Panc1 (cell line): ENCODE data around the gene NTM. TPM values are rescaled to one million over a fixed set of nuclear protein-coding genes. Genes with fewer than 3 reads are reported as not detected.

ENCODE experiments used
- ATAC-seq: fragments of 200-7000 bp; cut with Tn5 transposase; 2 replicates; pipeline ENCODE4 v1.9.1; 2020; ENCODE audit warnings: mild to moderate bottlenecking, moderate library complexity
- BruUV-seq: library from RNA; stranded (reverse); fragments of 400-500 nt; replicated peaks from 2 replicates; lab custom pipeline; 2021; lab: Mats Ljungman, UMichigan
- CTCF ChIA-PET: fragments of 300-600 bp; sonication (Branson Sonifier 250); formaldehyde crosslinking; loops from one replicate; lab custom pipeline; 2022; ENCODE audit warnings: antibody characterized with exemption; lab: Charles Lee
- POLR2A ChIA-PET: fragments of 300-600 bp; sonication (Branson Sonifier 250); formaldehyde crosslinking; loops from one replicate; lab custom pipeline; 2022; ENCODE audit warnings: antibody characterized with exemption; lab: Charles Lee
- DNase-seq: peaks from one replicate; pipeline ENCODE4 v3.0.0-alpha.2; 2010; ENCODE audit warnings: low read depth, low spot score
- H3K27ac ChIP-seq: 2 replicates; pipeline ENCODE4 v1.5.1; 2011; ENCODE audit warnings: mild to moderate bottlenecking, low read length, inconsistent platforms
- H3K27me3 ChIP-seq: fragments of 200-500 bp; sonication (Bioruptor generic); 2 replicates; pipeline ENCODE4 v1.6.0; 2014; ENCODE audit warnings: low read length, inconsistent platforms; ENCODE audit not compliant: control insufficient read depth, insufficient read depth
- H3K36me3 ChIP-seq: fragments of 200-500 bp; sonication (Bioruptor generic); 2 replicates; pipeline ENCODE4 v1.5.1; 2014; ENCODE audit warnings: inconsistent platforms, mild to moderate bottlenecking, low read length, moderate library complexity; ENCODE audit not compliant: control insufficient read depth, insufficient read depth
- H3K4me1 ChIP-seq: 2 replicates; pipeline ENCODE4 v1.5.1; 2011; ENCODE audit warnings: inconsistent platforms, mild to moderate bottlenecking, low read length, moderate library complexity; ENCODE audit not compliant: control insufficient read depth, insufficient read depth
- H3K4me3 ChIP-seq, 2 experiments: 2 replicates each; pipeline ENCODE4 v1.5.1; 2011 to 2012; ENCODE audit warnings: low read depth in 2 of 2, low read length in 2 of 2, mild to moderate bottlenecking in 2 of 2, inconsistent platforms in 1 of 2, moderate library complexity in 1 of 2
- H3K9me3 ChIP-seq: fragments of 200-500 bp; sonication (Bioruptor generic); 2 replicates; pipeline ENCODE4 v1.5.1; 2014; ENCODE audit warnings: low read depth, mild to moderate bottlenecking, inconsistent platforms, low read length, moderate library complexity; ENCODE audit not compliant: control insufficient read depth, insufficient read depth
- POLR2AphosphoS5 ChIP-seq: IDR thresholded peaks from 2 replicates; pipeline ENCODE4 v1.6.1; 2012; ENCODE audit warnings: mild to moderate bottlenecking, low read depth, low read length, moderate library complexity
- SIN3A ChIP-seq: IDR thresholded peaks from 2 replicates; pipeline ENCODE4 v1.6.1; 2012; ENCODE audit warnings: low read depth, mild to moderate bottlenecking, low read length, moderate library complexity, borderline replicate concordance; ENCODE audit not compliant: insufficient read depth
- TCF7L2 ChIP-seq: IDR thresholded peaks from 2 replicates; pipeline ENCODE4 v1.6.1; 2011; ENCODE audit warnings: mild to moderate bottlenecking, low read depth, low read length, inconsistent platforms
- in situ Hi-C: cut with HindIII; loops from 2 replicates; pipeline ENCODE4 v1.10.0; 2016; ENCODE audit warnings: low sequenced_read_pairs, low pct_unique_long_range_greater_than_20kb
- intact Hi-C: fragments of 100-400 bp; cut with micrococcal nuclease; formaldehyde crosslinking; loops from one replicate; pipeline ENCODE4 v1.10.0; 2022; ENCODE audit not compliant: unreplicated experiment
- total RNA-seq: library from RNA; stranded (reverse); gene quantifications from one replicate; pipeline ENCODE4 v1.2.1, GENCODE V29; 2021; ENCODE audit not compliant: unreplicated experiment
- TF ChIP-seq, protein P1 (sequence below): fragments of 450-650 bp; IDR thresholded peaks from 2 replicates; pipeline ENCODE4 v1.5.1; 2017; ENCODE audit warnings: mild to moderate bottlenecking
- TF ChIP-seq, protein P2 (sequence below), 2 experiments: IDR thresholded peaks; 2 replicates each; pipeline ENCODE4 v1.6.1; 2011 to 2012; ENCODE audit warnings: low read depth in 2 of 2, control low read depth in 1 of 2, low read length in 1 of 2, mild to moderate bottlenecking in 1 of 2, moderate library complexity in 1 of 2; ENCODE audit not compliant: insufficient read depth in 1 of 2

NTM gene
- total RNA-seq, 1 experiment from 2014 or later: 0.10 TPM

DNA sequence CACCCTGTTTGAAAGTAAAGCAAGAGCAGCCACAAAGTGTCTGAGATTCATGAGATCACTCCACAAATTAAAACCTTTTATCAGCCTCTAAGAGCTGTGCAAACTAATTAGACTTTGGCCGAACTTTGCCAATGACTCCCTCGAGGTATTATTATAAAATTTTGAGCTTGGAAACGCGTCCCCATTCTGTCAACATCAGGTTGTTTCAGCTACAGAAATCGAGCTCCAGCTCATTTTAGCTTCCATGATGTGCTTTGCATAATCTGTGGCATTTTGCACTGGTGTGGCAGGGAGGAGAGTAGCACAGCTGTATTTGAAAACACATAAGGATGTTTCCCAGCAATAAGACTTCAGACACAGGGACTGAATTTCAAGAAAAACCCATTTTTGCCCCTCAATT is 872.2 kb downstream of the NTM start:
- no peaks in the 10 kb centered on the region for H3K36me3 ChIP-seq
- BruUV-seq: no TSS peak
- POLR2A ChIA-PET: no interaction called here
- no peaks in the 10 kb centered on the region for H3K4me1 ChIP-seq
- no peaks in the 10 kb centered on the region for H3K9me3 ChIP-seq
- TF ChIP-seq TCF7L2: no peak
- TF ChIP-seq, protein P1, sequence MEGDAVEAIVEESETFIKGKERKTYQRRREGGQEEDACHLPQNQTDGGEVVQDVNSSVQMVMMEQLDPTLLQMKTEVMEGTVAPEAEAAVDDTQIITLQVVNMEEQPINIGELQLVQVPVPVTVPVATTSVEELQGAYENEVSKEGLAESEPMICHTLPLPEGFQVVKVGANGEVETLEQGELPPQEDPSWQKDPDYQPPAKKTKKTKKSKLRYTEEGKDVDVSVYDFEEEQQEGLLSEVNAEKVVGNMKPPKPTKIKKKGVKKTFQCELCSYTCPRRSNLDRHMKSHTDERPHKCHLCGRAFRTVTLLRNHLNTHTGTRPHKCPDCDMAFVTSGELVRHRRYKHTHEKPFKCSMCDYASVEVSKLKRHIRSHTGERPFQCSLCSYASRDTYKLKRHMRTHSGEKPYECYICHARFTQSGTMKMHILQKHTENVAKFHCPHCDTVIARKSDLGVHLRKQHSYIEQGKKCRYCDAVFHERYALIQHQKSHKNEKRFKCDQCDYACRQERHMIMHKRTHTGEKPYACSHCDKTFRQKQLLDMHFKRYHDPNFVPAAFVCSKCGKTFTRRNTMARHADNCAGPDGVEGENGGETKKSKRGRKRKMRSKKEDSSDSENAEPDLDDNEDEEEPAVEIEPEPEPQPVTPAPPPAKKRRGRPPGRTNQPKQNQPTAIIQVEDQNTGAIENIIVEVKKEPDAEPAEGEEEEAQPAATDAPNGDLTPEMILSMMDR: no peak
- TF ChIP-seq, protein P2, sequence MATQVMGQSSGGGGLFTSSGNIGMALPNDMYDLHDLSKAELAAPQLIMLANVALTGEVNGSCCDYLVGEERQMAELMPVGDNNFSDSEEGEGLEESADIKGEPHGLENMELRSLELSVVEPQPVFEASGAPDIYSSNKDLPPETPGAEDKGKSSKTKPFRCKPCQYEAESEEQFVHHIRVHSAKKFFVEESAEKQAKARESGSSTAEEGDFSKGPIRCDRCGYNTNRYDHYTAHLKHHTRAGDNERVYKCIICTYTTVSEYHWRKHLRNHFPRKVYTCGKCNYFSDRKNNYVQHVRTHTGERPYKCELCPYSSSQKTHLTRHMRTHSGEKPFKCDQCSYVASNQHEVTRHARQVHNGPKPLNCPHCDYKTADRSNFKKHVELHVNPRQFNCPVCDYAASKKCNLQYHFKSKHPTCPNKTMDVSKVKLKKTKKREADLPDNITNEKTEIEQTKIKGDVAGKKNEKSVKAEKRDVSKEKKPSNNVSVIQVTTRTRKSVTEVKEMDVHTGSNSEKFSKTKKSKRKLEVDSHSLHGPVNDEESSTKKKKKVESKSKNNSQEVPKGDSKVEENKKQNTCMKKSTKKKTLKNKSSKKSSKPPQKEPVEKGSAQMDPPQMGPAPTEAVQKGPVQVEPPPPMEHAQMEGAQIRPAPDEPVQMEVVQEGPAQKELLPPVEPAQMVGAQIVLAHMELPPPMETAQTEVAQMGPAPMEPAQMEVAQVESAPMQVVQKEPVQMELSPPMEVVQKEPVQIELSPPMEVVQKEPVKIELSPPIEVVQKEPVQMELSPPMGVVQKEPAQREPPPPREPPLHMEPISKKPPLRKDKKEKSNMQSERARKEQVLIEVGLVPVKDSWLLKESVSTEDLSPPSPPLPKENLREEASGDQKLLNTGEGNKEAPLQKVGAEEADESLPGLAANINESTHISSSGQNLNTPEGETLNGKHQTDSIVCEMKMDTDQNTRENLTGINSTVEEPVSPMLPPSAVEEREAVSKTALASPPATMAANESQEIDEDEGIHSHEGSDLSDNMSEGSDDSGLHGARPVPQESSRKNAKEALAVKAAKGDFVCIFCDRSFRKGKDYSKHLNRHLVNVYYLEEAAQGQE (IDR thresholded peaks at IDR 0.05; ENCODE audit: insufficient read depth in 1 of 2, low read depth in 2 of 2, low read length in 1 of 2): no peak
- no peak for TF ChIP-seq SIN3A
- no peak for TF ChIP-seq POLR2AphosphoS5
- CTCF ChIA-PET: no interaction called here
- no peak overlapping the region for H3K27ac ChIP-seq
- DNase-seq (no peak), ATAC-seq (no peak)
- no peak overlapping the region for H3K4me3 ChIP-seq
- intact Hi-C loops (no loop called here), in situ Hi-C loops (no loop called here)
- no peaks in the 10 kb centered on the region for H3K27me3 ChIP-seq

DNA sequence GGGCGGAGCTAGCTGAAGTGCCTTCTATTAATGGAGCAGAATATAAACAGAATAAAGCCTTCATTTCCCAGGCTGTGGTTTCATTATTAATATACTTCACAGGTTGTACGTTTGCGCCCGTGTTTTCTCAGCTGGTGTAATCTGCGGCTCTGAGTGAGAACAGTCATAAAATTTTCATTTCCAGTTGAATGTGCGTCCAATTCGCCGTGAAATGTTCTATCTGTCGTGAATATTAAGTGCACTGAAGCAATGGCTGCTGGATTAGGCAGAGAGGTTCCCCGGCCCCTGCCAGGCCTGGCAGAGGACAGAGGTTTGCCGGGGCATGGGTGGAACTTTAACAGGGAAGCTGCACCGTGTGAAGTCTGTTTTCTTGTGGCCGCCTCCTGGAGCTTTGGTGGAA is 874.4 kb downstream of the NTM start:
- Histone ChIP-seq H3K9me3 (no peaks in the 10 kb centered on the region), H3K4me1 (no peaks in the 10 kb centered on the region), H3K27me3 (no peaks in the 10 kb centered on the region), H3K4me3 (no peak overlapping the region), H3K27ac (no peak overlapping the region), H3K36me3 (no peaks in the 10 kb centered on the region)
- intact Hi-C loops (no loop called here), in situ Hi-C loops (no loop called here)
- DNase-seq: no peak
- ChIA-PET POLR2A (no interaction called here), CTCF (no interaction called here)
- ATAC-seq: no peak
- BruUV-seq: no TSS peak
- TF ChIP-seq, protein P2 (IDR thresholded peaks at IDR 0.05; ENCODE audit: insufficient read depth in 1 of 2, low read depth in 2 of 2, low read length in 1 of 2): no peak
- no peak for TF ChIP-seq POLR2AphosphoS5
- TF ChIP-seq, protein P1: no peak
- no peak for TF ChIP-seq TCF7L2
- TF ChIP-seq SIN3A: no peak
